HG02870 (cell line): ENCODE results near the gene RNF151.
A peak's percentile ranks its signal among the peaks of the same experiment; 100 is the strongest.
"Not testable (repeated sequence)": the region's sequence is repeated elsewhere in the genome, so short reads cannot be mapped to it uniquely, and the experiment has no call there.

ENCODE experiments used
- ATAC-seq: cut with Tn5 transposase; IDR thresholded peaks from one replicate; pipeline ENCODE4 v1.9.1; 2021; ENCODE audit warnings: mild to moderate bottlenecking, moderate library complexity; ENCODE audit not compliant: unreplicated experiment

Gene RNF151

GRCh38 chr16:1938910-1939309 lies 27.7 kb upstream of the RNF151 start:
- no peak for ATAC-seq

DNA sequence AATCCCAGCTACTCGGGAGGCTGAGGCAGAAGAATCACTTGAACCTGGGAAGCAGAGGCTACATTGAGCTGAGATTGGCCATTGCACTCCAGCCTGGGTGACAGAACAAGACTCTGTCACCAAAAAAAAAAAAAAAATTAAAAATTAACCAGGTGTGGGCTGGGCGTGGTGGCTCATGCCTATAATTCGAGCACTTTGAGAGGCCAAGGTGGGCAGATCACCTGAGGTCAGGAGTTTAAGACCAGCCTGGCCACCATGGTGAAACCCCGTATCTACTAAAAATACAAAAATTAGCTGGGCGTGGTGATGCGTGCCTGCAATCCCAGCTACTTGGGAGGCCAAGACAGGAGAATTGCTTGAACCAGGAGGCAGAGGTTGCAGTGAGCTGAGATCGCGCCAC lies 26.8 kb upstream of the RNF151 start:
- ATAC-seq: not testable (repeated sequence)

DNA sequence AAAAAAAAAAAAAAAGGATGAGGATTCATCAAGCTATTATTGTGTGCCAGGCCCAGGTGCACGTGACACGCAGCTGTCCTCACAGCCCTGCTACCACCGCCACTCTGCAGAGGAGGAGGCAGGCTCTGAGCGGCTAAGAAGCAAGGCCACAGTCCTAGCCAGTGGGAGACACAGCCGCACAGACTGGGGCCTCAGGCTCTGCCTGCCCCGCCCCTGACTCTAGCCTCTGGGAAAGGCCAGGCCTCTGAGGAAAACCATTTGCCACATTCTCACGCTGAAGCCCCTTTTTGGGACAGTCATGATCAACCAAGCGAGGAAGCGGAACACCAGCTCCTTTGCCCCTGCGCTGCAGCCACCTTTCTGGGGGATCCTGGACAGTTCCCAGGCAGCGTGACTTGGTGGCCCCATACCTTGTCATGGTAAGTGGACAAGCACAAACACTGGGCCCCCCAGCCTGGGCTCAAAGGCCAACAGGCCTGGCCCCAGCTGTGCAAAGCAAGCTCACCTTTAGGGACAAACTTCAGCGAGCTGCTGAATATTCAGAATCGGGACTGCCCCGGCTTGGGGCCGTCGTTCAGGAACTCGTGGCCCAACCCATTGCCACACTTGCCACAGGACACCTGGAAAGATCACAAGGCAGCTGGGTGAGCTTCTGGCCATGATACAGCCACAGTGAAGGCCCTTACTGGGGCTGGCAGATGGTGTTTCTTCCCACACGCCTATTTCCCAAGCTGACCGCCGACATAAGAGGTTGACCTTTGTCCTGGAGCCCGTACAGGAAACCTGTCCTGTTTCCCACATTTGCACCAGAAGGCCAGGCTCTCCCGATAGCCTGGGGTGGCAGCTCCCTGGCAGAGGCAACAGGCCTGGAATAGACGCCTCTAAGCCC lies 26.1 kb upstream of the RNF151 start:
- no peak for ATAC-seq

DNA sequence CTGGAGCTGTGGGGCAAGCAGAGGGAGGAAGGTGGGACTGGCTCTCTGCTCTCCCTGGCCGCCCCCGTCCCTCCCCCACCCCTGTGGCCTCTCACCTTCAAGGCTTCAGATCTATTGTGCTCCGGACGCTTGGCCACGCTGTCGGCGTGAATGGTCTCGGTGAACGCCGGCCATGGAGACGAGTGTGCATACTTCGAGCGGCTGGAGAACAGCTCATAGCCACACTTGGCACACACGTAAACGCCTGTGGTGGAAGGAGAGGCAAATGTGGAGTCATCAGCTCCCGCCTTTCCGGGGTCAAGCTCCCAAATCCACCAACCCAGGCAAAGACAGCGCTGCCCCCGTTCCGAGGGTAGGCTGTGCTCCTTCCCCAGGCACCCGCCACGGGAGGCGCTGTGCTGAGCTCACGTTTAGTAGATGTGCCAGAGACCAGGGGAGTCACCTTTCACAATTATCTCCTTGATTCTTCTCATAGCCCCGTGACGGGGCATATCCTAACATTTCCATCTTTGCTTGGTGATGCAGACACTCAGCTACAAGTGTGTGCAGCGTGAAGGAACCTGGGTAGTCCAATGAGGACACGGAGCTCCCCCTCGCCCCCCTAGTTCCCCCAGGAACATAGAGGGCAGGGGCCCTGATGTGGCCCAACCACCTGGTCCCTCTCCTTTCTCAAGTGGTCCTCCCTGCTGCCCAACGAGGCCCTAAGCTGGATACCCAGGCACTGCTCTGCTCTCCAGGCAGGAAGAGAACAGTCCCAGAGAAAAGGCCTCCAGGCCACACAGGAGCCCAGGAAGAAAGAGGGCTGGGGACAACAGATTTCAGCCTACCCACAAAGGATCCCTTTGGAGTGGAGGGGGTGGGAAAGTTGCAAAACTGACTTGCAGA lies 25.3 kb upstream of the RNF151 start:
- ATAC-seq: no peak

GRCh38 chr16:1942047-1942809 lies 24.4 kb upstream of the RNF151 start:
- ATAC-seq: no peak

DNA sequence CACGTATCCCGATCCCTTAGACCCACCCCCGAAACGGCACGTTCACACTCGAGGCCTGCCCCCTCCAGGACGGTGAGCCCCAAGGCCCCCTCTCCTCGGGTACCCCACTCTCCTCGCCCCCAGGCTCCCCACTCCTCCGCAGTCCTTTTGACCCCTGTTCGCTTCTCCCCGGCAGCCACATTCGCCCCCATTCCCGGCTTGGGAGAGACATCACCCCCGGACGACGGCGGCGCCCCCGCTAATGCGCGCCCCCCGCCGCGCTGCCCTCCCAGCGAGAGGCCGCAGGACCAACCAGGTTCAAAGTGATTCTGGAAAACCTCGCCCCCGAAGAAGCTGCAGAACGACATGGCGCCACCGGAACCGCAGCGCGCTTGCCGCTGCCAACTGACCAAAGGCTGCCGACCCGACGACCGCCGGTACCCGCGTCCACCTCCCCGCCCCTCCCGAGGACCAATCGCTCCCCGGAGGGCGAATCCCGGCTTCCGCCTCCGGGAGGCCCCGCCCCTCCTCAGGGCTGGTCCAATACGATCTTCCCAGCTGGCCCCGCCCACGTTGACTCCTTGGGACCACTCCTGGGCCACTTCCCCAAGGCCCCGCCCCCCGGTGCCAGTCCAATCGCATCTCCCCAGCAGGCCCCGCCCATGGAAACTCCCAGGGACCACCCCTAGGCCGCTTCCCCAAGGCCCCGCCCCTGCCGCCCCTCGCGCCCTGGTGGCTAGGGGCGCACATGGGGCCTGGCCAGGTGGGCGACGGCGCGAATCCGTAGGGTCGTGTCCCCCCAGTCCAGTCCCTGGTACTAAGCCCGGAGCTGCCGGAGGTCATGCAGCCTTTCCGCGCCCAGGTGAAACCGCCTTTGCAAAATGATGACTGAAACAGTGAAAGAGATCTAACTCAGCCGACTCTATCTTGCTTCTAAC lies 23.6 kb upstream of the RNF151 start, which contains the start of gene MSRB1:
MSRB1 (minus strand) TSS at position 390 of the 917 bp plus-strand sequence; CDS start at position 347, 43 bp downstream.
- ATAC-seq: peak; percentile 81

- no peak for ATAC-seq
These were observed 21.9 kb upstream of the RNF151 start for GRCh38 chr16:1944612-1945199.

- ATAC-seq: no peak
These were observed 20.9 kb upstream of the RNF151 start for GRCh38 chr16:1945559-1946391.

- ATAC-seq: no peak
These were observed 19.9 kb upstream of the RNF151 start for GRCh38 chr16:1946495-1947368.

GRCh38 chr16:1947369-1947670 lies 19.3 kb upstream of the RNF151 start:
- ATAC-seq: no peak

GRCh38 chr16:1949507-1949906 lies 17.1 kb upstream of the RNF151 start:
- no peak for ATAC-seq

- ATAC-seq: no peak
These were observed 16.6 kb upstream of the RNF151 start for GRCh38 chr16:1950047-1950446.

GRCh38 chr16:1950559-1950958 lies 16.1 kb upstream of the RNF151 start:
- ATAC-seq: no peak

DNA sequence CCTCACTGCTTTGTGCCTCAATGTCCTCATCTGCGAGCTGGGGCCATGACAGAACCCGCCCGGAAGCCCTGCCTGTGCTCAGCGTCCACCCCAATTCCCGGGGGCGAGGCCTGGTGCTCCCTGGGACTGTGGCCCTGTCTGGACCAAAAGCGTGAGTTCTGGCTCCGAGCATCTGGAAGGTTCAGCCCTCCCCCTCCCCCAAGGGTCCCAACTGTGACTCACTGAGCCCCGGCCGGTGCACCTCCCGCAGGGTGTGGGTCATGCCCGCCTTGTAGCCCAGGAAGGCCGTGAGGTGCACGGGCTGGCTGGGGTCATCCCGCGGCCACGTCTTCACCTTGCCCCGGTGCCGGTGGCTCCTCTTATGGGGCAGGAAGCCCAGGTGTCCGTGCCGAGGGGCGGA lies 12.9 kb upstream of the RNF151 start:
- no peak for ATAC-seq

DNA sequence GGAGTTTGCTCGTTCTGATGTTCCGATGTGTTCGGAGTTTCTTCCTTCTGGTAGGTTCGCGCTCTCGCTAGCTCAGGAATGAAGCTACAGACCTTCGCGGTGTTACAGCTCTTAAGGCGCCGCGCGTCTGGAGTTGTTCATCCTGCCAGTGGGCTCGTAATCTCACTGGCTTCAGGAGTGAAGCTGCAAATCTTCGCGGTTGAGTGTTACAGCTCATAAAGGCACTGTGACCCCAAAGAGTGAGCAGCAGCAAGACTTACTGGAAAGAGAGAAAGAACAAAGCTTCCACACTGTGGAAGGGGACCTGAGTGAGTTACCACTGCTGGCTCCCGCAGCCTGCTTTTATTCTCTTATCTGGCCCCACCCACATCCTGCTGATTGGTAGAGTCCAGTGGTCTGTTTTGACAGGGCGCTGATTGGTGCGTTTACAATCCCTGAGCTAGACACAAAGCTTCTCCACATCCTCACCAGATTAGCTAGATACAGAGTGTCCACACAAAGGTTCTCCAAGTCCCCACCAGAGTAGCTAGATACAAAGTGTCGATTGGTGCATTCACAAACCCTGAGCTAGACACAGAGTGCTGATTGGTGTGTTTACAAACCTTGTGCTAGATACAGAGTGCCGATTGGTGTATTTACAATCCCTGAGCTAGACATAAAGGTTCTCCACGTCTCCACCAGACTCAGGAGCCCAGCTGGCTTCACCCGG lies 9.1 kb upstream of the RNF151 start:
- ATAC-seq: not testable (repeated sequence)

DNA sequence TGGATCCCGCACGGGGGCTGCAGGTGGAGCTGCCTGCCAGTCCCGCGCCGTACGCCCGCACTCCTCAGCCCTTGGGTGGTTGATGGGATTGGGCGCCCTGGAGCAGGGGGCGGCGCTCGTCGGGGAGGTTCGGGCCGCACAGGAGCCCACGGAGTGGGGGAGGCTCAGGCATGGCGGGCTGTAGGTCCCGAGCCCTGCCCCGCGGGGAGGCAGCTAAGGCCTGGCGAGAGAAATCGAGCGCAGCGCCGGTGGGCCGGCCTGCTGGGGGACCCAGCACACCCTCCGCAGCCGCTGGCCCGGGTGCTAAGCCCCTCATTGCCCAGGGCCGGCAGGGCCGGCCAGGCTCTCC lies 8.5 kb upstream of the RNF151 start:
- not testable (repeated sequence) for ATAC-seq

- ATAC-seq: no peak
These were observed 7.9 kb upstream of the RNF151 start for GRCh38 chr16:1958715-1959268.
